ENCODE measurements around the gene SYNC. TPM values are rescaled to one million over a fixed set of nuclear protein-coding genes. Genes with fewer than 3 reads are reported as not detected.

SYNC gene
- total RNA-seq, 1 experiment from 2014 or later, result 1.9 TPM

- CTCF ChIA-PET, result interaction anchor here (1.0 to 2.2 kb wide), 6 partner anchors 16 to 31 kb away, joined by 3 to 14 read pairs (median 8); no protein-coding TSS in a partner anchor
- no peak for DNase-seq (ENCODE audit: unreplicated experiment)
- POLR2A ChIA-PET, result interaction anchor here (0.6 to 4.3 kb wide), 10 partner anchors 10 to 73 kb away, joined by 3 to 53 read pairs (median 10); partner anchors contain the start of genes S100PBP and YARS1
- Mint-ChIP-seq H3K27me3 (ENCODE audit: insufficient read depth, unreplicated experiment) (no peaks in the 10 kb centered on the region), H3K9me3 (ENCODE audit: unreplicated experiment) (no peaks in the 10 kb centered on the region), H3K4me1 (ENCODE audit: insufficient read depth, unreplicated experiment) (peaks cover 27% of the 10 kb centered on the region), H3K36me3 (ENCODE audit: insufficient read depth, unreplicated experiment) (peaks cover 9% of the 10 kb centered on the region), H3K4me3 (ENCODE audit: unreplicated experiment) (peak overlapping the region; percentile 75), H3K27ac (ENCODE audit: low read depth, unreplicated experiment) (peak overlapping the region; percentile 51)
- TF ChIP-seq, protein P1, sequence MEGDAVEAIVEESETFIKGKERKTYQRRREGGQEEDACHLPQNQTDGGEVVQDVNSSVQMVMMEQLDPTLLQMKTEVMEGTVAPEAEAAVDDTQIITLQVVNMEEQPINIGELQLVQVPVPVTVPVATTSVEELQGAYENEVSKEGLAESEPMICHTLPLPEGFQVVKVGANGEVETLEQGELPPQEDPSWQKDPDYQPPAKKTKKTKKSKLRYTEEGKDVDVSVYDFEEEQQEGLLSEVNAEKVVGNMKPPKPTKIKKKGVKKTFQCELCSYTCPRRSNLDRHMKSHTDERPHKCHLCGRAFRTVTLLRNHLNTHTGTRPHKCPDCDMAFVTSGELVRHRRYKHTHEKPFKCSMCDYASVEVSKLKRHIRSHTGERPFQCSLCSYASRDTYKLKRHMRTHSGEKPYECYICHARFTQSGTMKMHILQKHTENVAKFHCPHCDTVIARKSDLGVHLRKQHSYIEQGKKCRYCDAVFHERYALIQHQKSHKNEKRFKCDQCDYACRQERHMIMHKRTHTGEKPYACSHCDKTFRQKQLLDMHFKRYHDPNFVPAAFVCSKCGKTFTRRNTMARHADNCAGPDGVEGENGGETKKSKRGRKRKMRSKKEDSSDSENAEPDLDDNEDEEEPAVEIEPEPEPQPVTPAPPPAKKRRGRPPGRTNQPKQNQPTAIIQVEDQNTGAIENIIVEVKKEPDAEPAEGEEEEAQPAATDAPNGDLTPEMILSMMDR (IDR thresholded peaks at IDR 0.05; ENCODE audit: unreplicated experiment), result no peak
- BruUV-seq (replicated peaks), result no TSS peak
- intact Hi-C loops (cut with micrococcal nuclease), result no loop called here
Measured at GRCh38 chr1:32743380-32744070, 41.0 kb upstream of the SYNC start.

DNA sequence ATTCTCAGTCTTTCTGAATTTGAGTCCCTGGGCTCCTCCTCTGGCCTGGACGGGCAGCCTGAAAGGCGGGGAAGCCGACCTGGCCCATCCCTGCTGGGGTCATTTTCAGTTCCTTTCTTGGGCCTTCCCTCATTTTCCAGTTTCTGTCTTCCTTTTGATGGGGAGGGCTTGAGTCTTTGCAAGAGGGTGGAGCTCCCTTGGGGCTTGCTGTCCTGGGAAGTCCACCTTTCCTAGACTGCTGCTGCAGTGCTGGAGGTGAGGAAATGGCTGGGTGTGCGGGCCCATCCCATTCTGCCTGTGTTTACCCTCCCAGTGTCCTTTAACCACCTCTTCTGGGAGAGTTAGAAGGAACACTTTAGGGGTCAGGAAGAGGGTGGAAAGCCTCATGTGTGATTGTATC, 40.4 kb upstream of the SYNC start:
- TF ChIP-seq, protein P1 (IDR thresholded peaks at IDR 0.05; ENCODE audit: unreplicated experiment), result no peak
- peaks cover 27% of the 10 kb centered on the region for H3K4me1 Mint-ChIP-seq (ENCODE audit: insufficient read depth, unreplicated experiment)
- H3K9me3 Mint-ChIP-seq (ENCODE audit: unreplicated experiment), result no peaks in the 10 kb centered on the region
- peak overlapping the region; percentile 75 for H3K4me3 Mint-ChIP-seq (ENCODE audit: unreplicated experiment)
- H3K27ac Mint-ChIP-seq (ENCODE audit: low read depth, unreplicated experiment), result peak overlapping the region; percentile 51
- no peak for DNase-seq (ENCODE audit: unreplicated experiment)
- BruUV-seq (replicated peaks), result no TSS peak
- intact Hi-C loops (cut with micrococcal nuclease), result no loop called here
- CTCF ChIA-PET, result interaction anchor here (0.7 to 2.2 kb wide), 10 partner anchors 14 to 1199 kb away, joined by 3 to 14 read pairs (median 3); no protein-coding TSS in a partner anchor
- no peaks in the 10 kb centered on the region for H3K27me3 Mint-ChIP-seq (ENCODE audit: insufficient read depth, unreplicated experiment)
- peaks cover 7% of the 10 kb centered on the region for H3K36me3 Mint-ChIP-seq (ENCODE audit: insufficient read depth, unreplicated experiment)
- POLR2A ChIA-PET, result interaction anchor here (0.6 to 4.3 kb wide), 15 partner anchors 11 to 273 kb away, joined by 3 to 53 read pairs (median 4); partner anchors contain the start of genes S100PBP and YARS1

DNA sequence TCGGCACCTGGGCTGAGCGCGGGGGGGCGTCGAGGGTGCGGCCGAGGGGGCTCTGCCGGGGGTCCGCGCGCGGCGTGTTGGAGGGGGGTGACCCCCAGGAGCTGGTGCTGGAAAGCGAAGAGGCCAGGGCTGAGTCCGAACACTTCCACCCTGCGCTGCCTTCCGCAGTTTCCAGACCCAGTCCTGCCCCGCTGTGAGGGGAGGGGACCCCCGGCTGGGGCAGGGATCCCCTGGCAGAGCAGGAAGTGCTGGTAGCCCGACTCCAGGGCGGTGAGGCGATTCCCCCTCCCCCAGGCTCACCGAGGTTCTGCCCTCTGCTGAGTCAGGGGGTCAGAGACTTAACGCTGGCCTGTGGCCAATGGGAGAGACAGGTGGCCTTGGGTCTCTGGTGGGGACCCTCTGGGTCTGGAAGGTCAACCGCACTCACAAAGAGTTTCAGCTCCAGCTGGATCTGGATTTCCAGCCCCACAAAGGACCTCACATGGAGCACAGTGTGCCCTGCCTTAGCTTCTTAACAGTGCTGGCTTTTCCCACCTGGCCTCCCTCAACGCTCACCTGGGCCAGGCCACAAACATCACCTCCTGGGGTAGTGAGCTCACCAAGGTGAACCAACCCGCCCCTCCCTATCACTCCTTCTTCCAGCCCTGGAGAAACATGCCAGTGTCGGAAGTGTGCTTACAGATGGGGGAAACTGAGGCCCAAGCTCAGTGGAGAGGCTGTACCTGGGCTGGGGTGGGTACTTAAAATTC, 39.8 kb upstream of the SYNC start:
- CTCF ChIA-PET, result interaction anchor here (0.7 to 2.2 kb wide), 11 partner anchors 13 to 1199 kb away, joined by 3 to 14 read pairs (median 3); no protein-coding TSS in a partner anchor
- H3K9me3 Mint-ChIP-seq (ENCODE audit: unreplicated experiment), result no peaks in the 10 kb centered on the region
- H3K4me3 Mint-ChIP-seq (ENCODE audit: unreplicated experiment), result peak overlapping the region; percentile 75
- peaks cover 27% of the 10 kb centered on the region for H3K4me1 Mint-ChIP-seq (ENCODE audit: insufficient read depth, unreplicated experiment)
- DNase-seq (ENCODE audit: unreplicated experiment), result no peak
- peaks cover 1% of the 10 kb centered on the region for H3K36me3 Mint-ChIP-seq (ENCODE audit: insufficient read depth, unreplicated experiment)
- POLR2A ChIA-PET, result interaction anchor here (0.6 to 4.3 kb wide), 15 partner anchors 11 to 274 kb away, joined by 3 to 53 read pairs (median 4); partner anchors contain the start of genes S100PBP and YARS1
- TF ChIP-seq, protein P1 (IDR thresholded peaks at IDR 0.05; ENCODE audit: unreplicated experiment), result no peak
- peak overlapping the region; percentile 51 for H3K27ac Mint-ChIP-seq (ENCODE audit: low read depth, unreplicated experiment)
- intact Hi-C loops (cut with micrococcal nuclease), result no loop called here
- H3K27me3 Mint-ChIP-seq (ENCODE audit: insufficient read depth, unreplicated experiment), result no peaks in the 10 kb centered on the region
- no TSS peak for BruUV-seq (replicated peaks)

Data from MCF 10A (cell line).